SU-DHL-6 (cell line): Measurements from ENCODE around the gene HACD4.
"Not testable (repeated sequence)": the region's sequence is repeated elsewhere in the genome, so short reads cannot be mapped to it uniquely, and the experiment has no call there.

ENCODE experiments used
- H2AFZ ChIP-seq: fragments of 200-600 bp; sonication (generic); 2 replicates; pipeline ENCODE4 v1.6.1; 2014; ENCODE audit warnings: low read depth, mild to moderate bottlenecking, moderate library complexity, mixed read lengths, antibody characterized with exemption, low read length; ENCODE audit not compliant: severe bottlenecking
- H3F3A ChIP-seq: fragments of 200-600 bp; shearing (Covaris generic); 2 replicates; pipeline ENCODE4 v1.6.0; 2016; ENCODE audit warnings: antibody characterized with exemption, mild to moderate bottlenecking; ENCODE audit not compliant: insufficient read depth
- H3K27ac ChIP-seq: fragments of 200-600 bp; sonication (generic); 2 replicates; pipeline ENCODE4 v1.5.1; 2016; ENCODE audit warnings: low read depth, mild to moderate bottlenecking, low read length, moderate library complexity, mixed read lengths
- H3K27me3 ChIP-seq: fragments of 200-600 bp; sonication (generic), shearing (Covaris generic); 2 replicates; pipeline ENCODE4 v1.6.0; 2014; ENCODE audit warnings: mild to moderate bottlenecking, low read length
- H3K36me3 ChIP-seq: fragments of 200-600 bp; sonication (generic); 2 replicates; pipeline ENCODE4 v1.6.1; 2014; ENCODE audit warnings: mild to moderate bottlenecking, low read length, mixed read lengths
- H3K4me2 ChIP-seq: fragments of 300-600, 200-600 bp; shearing (Covaris generic), sonication (generic); 2 replicates; pipeline ENCODE4 v1.6.0; 2014; ENCODE audit warnings: low read length, low read depth, mild to moderate bottlenecking; ENCODE audit not compliant: poor library complexity, severe bottlenecking
- H3K4me3 ChIP-seq: fragments of 200-600 bp; sonication (generic); 2 replicates; pipeline ENCODE4 v1.5.1; 2014; ENCODE audit warnings: antibody characterized with exemption, low read length, mild to moderate bottlenecking, mixed read lengths; ENCODE audit not compliant: insufficient read depth, poor library complexity, severe bottlenecking
- H3K79me2 ChIP-seq: fragments of 200-600 bp; sonication (generic); 2 replicates; pipeline ENCODE4 v1.6.1; 2014; ENCODE audit warnings: mild to moderate bottlenecking, low read length, moderate library complexity; ENCODE audit not compliant: insufficient read depth
- H3K9ac ChIP-seq: fragments of 200-600 bp; sonication (generic); 2 replicates; pipeline ENCODE4 v1.7.0; 2014; ENCODE audit warnings: mild to moderate bottlenecking, low read length
- H3K9me2 ChIP-seq: fragments of 200-600 bp; sonication (generic); replicated peaks from 2 replicates; pipeline ENCODE4 v1.6.1; 2014; ENCODE audit warnings: low read length; ENCODE audit not compliant: insufficient read depth
- H3K9me3 ChIP-seq: fragments of 200-600 bp; sonication (generic); 2 replicates; pipeline ENCODE4 v1.6.1; 2014; ENCODE audit warnings: low read length, mixed read lengths; ENCODE audit not compliant: insufficient read depth
- H4K20me1 ChIP-seq: fragments of 200-600 bp; sonication (generic); 2 replicates; pipeline ENCODE4 v1.6.1; 2014; ENCODE audit warnings: low read depth, mild to moderate bottlenecking, antibody characterized with exemption, low read length, moderate library complexity, mixed read lengths
- EZH2phosphoT487 ChIP-seq: fragments of 200-600 bp; sonication (generic), shearing (Covaris generic); conservative IDR thresholded peaks from 2 replicates; pipeline ENCODE4 v1.6.1; 2018; ENCODE audit warnings: mild to moderate bottlenecking, antibody characterized with exemption, low read length, moderate library complexity, mixed read lengths
- TF ChIP-seq, protein P1 (sequence below): fragments of 200-600 bp; sonication (generic); IDR thresholded peaks from one replicate; pipeline ENCODE4 v1.5.1; 2017; ENCODE audit warnings: antibody characterized with exemption, mild to moderate bottlenecking, low read length, moderate library complexity; ENCODE audit not compliant: insufficient read depth, poor library complexity, severe bottlenecking

Gene HACD4

DNA sequence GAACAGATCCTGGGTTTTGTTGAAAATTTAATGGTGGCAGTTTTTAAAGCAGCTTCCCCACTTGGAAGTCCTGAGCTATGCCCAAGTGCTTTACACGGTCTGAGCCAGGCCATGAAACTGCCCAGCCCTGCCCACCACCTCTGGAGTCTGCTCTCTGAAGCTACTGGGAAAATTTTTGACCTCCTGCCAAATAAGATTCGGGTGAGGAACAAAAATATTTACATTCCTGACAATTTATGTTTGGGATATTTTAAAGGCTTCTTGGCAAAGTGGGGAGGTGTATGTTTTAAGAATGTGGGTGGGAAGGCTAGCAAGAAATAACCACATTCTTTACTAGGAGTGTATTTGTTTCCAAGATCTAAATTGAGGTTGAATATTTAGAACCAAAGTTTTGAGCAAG, 50.0 kb downstream of the HACD4 start:
- Histone ChIP-seq H3K27ac (no peak overlapping the region), H3K9me2 (no peaks in the 10 kb centered on the region), H4K20me1 (no peaks in the 10 kb centered on the region), H3K9ac (no peak overlapping the region), H3K36me3 (no peaks in the 10 kb centered on the region), H3K4me3 (no peak overlapping the region), H3K27me3 (no peaks in the 10 kb centered on the region), H3K9me3 (no peaks in the 10 kb centered on the region), H3K79me2 (no peaks in the 10 kb centered on the region), H3K4me2 (peak overlapping the region; percentile 37), H2AFZ (no peak overlapping the region), H3F3A (no peaks in the 10 kb centered on the region)
- TF ChIP-seq, protein P1, sequence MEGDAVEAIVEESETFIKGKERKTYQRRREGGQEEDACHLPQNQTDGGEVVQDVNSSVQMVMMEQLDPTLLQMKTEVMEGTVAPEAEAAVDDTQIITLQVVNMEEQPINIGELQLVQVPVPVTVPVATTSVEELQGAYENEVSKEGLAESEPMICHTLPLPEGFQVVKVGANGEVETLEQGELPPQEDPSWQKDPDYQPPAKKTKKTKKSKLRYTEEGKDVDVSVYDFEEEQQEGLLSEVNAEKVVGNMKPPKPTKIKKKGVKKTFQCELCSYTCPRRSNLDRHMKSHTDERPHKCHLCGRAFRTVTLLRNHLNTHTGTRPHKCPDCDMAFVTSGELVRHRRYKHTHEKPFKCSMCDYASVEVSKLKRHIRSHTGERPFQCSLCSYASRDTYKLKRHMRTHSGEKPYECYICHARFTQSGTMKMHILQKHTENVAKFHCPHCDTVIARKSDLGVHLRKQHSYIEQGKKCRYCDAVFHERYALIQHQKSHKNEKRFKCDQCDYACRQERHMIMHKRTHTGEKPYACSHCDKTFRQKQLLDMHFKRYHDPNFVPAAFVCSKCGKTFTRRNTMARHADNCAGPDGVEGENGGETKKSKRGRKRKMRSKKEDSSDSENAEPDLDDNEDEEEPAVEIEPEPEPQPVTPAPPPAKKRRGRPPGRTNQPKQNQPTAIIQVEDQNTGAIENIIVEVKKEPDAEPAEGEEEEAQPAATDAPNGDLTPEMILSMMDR: no peak
- no peak for TF ChIP-seq EZH2phosphoT487

GRCh38 chr9:20980832-20981455, 50.5 kb downstream of the HACD4 start:
- Histone ChIP-seq H3K27ac (peak overlapping the region; percentile 11), H3K79me2 (no peaks in the 10 kb centered on the region), H3K36me3 (no peaks in the 10 kb centered on the region), H3K4me3 (no peak overlapping the region), H4K20me1 (no peaks in the 10 kb centered on the region), H3K9ac (no peak overlapping the region), H3K4me2 (peak overlapping the region; percentile 37), H3K9me3 (no peaks in the 10 kb centered on the region), H2AFZ (peak overlapping the region; percentile 7), H3K9me2 (no peaks in the 10 kb centered on the region), H3F3A (no peaks in the 10 kb centered on the region), H3K27me3 (no peaks in the 10 kb centered on the region)
- TF ChIP-seq EZH2phosphoT487: no peak
- TF ChIP-seq, protein P1: no peak

DNA sequence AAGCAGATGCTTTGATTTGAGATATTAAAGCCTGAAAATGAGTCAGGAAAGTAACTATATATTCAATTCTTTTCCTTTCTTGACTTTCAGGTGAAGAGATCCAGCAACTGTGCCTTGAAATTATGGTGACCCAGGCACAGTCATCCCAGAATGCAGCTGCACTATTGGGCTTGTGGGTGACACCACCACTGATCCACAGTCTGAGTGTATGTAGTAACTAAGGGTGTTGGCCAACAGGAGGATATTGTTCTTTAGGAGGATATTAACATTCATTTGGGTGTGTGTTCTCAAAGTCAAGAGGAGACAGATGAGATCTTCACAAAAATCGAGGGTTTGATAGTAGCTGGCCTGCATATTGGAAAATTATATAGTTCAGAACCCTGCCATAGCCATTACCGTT, 53.2 kb downstream of the HACD4 start:
- Histone ChIP-seq H3K4me3 (no peak overlapping the region), H3K79me2 (no peaks in the 10 kb centered on the region), H3K36me3 (no peaks in the 10 kb centered on the region), H3K27me3 (no peaks in the 10 kb centered on the region), H3F3A (peaks cover 12% of the 10 kb centered on the region), H3K9me2 (no peaks in the 10 kb centered on the region), H4K20me1 (no peaks in the 10 kb centered on the region), H3K27ac (no peak overlapping the region), H3K4me2 (no peak overlapping the region), H3K9me3 (peaks cover 9% of the 10 kb centered on the region; the same call in 1 of the 2 replicates), H2AFZ (no peak overlapping the region), H3K9ac (no peak overlapping the region)
- no peak for TF ChIP-seq EZH2phosphoT487
- TF ChIP-seq, protein P1: no peak

GRCh38 chr9:20974191-20974938, 57.1 kb downstream of the HACD4 start:
- not testable (repeated sequence) for H3K79me2 ChIP-seq, H3K4me3 ChIP-seq, H3K9me2 ChIP-seq, H3K9me3 ChIP-seq, H2AFZ ChIP-seq, H3K9ac ChIP-seq, H4K20me1 ChIP-seq, H3K36me3 ChIP-seq, H3K27me3 ChIP-seq, H3K4me2 ChIP-seq
- peaks cover 41% of the 10 kb centered on the region for H3F3A ChIP-seq
- H3K27ac ChIP-seq: peak overlapping the region; percentile 60

- H3K79me2 ChIP-seq, H3K4me3 ChIP-seq, H3K4me2 ChIP-seq, H3K9me3 ChIP-seq, H3K36me3 ChIP-seq, H4K20me1 ChIP-seq, H3K27me3 ChIP-seq, H3K9ac ChIP-seq, H2AFZ ChIP-seq, H3K9me2 ChIP-seq: not testable (repeated sequence)
- Histone ChIP-seq H3K27ac (peak overlapping the region; percentile 59), H3F3A (peaks cover 41% of the 10 kb centered on the region)
Observed at GRCh38 chr9:20973246-20973947, 58.0 kb downstream of the HACD4 start.
